PFSK-1 (cell line): ENCODE data around the gene MAP2.

Experiments
- POLR2AphosphoS5 ChIP-seq: IDR thresholded peaks from 2 replicates; pipeline ENCODE4 v1.6.1; 2012; ENCODE audit warnings: low read depth, mild to moderate bottlenecking, control low read depth, low read length, moderate library complexity
- SIN3A ChIP-seq: IDR thresholded peaks from 2 replicates; pipeline ENCODE4 v1.6.1; 2012; ENCODE audit warnings: mild to moderate bottlenecking, low read length, moderate library complexity, borderline replicate concordance; ENCODE audit not compliant: insufficient read depth
- TF ChIP-seq, protein P1 (sequence below), 2 experiments: IDR thresholded peaks; 2 replicates each; pipeline versions ENCODE4 v1.6.1 to v1.8.0; 2011 to 2012; ENCODE audit warnings: low read depth in 2 of 2, low read length in 2 of 2, control low read depth in 1 of 2, inconsistent platforms in 1 of 2, mild to moderate bottlenecking in 1 of 2, moderate library complexity in 1 of 2; ENCODE audit not compliant: insufficient read depth in 1 of 2

DNA sequence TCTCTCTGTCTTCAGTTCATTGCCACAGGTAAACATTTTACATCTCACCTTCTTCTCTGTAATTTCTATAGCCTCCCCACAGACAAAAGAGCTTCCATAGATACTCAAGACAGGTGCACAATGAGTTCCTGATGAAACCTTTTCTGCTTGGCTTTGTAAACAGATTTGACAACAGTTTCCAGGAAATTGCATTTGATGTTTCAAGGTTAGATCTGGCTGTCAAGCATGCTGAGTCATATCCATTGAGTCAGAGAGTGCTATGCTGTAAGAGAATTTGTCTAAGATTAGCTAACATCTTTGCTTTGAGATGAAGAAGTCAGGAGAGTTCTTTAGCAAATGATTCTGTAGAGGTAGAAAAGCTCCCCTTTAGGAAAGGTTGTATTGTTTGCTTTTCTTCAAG is 40.6 kb upstream of the MAP2 start:
- TF ChIP-seq SIN3A (no peak), POLR2AphosphoS5 (no peak)
- TF ChIP-seq, protein P1, sequence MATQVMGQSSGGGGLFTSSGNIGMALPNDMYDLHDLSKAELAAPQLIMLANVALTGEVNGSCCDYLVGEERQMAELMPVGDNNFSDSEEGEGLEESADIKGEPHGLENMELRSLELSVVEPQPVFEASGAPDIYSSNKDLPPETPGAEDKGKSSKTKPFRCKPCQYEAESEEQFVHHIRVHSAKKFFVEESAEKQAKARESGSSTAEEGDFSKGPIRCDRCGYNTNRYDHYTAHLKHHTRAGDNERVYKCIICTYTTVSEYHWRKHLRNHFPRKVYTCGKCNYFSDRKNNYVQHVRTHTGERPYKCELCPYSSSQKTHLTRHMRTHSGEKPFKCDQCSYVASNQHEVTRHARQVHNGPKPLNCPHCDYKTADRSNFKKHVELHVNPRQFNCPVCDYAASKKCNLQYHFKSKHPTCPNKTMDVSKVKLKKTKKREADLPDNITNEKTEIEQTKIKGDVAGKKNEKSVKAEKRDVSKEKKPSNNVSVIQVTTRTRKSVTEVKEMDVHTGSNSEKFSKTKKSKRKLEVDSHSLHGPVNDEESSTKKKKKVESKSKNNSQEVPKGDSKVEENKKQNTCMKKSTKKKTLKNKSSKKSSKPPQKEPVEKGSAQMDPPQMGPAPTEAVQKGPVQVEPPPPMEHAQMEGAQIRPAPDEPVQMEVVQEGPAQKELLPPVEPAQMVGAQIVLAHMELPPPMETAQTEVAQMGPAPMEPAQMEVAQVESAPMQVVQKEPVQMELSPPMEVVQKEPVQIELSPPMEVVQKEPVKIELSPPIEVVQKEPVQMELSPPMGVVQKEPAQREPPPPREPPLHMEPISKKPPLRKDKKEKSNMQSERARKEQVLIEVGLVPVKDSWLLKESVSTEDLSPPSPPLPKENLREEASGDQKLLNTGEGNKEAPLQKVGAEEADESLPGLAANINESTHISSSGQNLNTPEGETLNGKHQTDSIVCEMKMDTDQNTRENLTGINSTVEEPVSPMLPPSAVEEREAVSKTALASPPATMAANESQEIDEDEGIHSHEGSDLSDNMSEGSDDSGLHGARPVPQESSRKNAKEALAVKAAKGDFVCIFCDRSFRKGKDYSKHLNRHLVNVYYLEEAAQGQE (IDR thresholded peaks at IDR 0.05; ENCODE audit: insufficient read depth in 1 of 2, low read depth in 2 of 2, low read length in 2 of 2): no peak
